ENCODE results near the gene UBE2R2.

GRCh38 chr9:33843312-33843961 is 26.5 kb downstream of the UBE2R2 start:
- no peak for TF ChIP-seq CTCF (IDR thresholded peaks at IDR 0.05)
- TF ChIP-seq EP300 (IDR thresholded peaks at IDR 0.05), result no peak
- TF ChIP-seq POLR2A (IDR thresholded peaks at IDR 0.05), result no peak
- no peak for TF ChIP-seq POLR2AphosphoS5 (IDR thresholded peaks at IDR 0.05)

All from upper lobe of left lung (tissue), 4 donors.